ENCODE data around the gene OPA3. TPM values are rescaled to one million over a fixed set of nuclear protein-coding genes. Genes with fewer than 3 reads are reported as not detected.

The OPA3 gene
- total RNA-seq, 4 donors from 2014 or later, result 5.4 to 30.8 (median 17.0) TPM

GRCh38 chr19:45517641-45518468 lies 66.7 kb downstream of the OPA3 start:
- Histone ChIP-seq H3K36me3 (peaks cover 15 to 28% of the 10 kb centered on the region in 2 donors), H3K9me3 (no peaks in the 10 kb centered on the region), H3K27me3 (no peaks in the 10 kb centered on the region), H3K4me1 (peaks cover 11 to 21% of the 10 kb centered on the region in 2 donors), H3K27ac (no peak overlapping the region), H3K4me3 (replicated peaks in 1 of 3) (no peak overlapping the region)
- 93 to 94% methylated on average over 39 to 41 of the region's 50 CpGs for WGBS, 2 donors
- intact Hi-C loops (cut with DNase I), result no loop called here
- TF ChIP-seq POLR2A (IDR thresholded peaks at IDR 0.05), result no peak
- TF ChIP-seq, protein P1, sequence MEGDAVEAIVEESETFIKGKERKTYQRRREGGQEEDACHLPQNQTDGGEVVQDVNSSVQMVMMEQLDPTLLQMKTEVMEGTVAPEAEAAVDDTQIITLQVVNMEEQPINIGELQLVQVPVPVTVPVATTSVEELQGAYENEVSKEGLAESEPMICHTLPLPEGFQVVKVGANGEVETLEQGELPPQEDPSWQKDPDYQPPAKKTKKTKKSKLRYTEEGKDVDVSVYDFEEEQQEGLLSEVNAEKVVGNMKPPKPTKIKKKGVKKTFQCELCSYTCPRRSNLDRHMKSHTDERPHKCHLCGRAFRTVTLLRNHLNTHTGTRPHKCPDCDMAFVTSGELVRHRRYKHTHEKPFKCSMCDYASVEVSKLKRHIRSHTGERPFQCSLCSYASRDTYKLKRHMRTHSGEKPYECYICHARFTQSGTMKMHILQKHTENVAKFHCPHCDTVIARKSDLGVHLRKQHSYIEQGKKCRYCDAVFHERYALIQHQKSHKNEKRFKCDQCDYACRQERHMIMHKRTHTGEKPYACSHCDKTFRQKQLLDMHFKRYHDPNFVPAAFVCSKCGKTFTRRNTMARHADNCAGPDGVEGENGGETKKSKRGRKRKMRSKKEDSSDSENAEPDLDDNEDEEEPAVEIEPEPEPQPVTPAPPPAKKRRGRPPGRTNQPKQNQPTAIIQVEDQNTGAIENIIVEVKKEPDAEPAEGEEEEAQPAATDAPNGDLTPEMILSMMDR (IDR thresholded peaks at IDR 0.05), result no peak
- no peak for DNase-seq

DNA sequence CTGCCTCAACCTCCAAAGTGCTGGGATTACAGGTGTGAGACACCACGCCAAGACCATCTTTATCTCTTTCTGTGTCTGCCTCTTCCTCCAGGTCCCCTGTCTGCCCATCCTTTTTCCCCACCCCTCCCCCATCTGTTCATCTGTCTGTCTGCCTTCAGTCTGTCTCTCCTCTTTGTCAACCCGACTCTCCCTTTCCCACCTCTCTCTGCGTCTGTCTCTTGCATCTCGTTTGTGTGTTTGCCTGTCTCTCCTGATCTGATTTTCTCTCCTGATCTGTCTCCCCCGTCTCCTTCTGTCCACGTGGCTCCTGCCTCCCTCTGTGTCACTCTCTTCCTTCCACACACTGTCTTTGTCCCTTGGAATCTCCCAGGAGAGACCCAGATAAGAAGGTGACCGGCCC lies 67.4 kb downstream of the OPA3 start:
- DNase-seq, result no peak
- Histone ChIP-seq H3K36me3 (peaks cover 14 to 23% of the 10 kb centered on the region in 2 donors), H3K4me3 (replicated peaks in 1 of 3) (no peak overlapping the region), H3K27ac (no peak overlapping the region), H3K9me3 (no peaks in the 10 kb centered on the region), H3K4me1 (peaks cover 11 to 23% of the 10 kb centered on the region in 2 donors), H3K27me3 (no peaks in the 10 kb centered on the region)
- WGBS, 2 donors, result 67 to 70% methylated on average over 7 of the region's 7 CpGs
- TF ChIP-seq, protein P1 (IDR thresholded peaks at IDR 0.05), result no peak
- no peak for TF ChIP-seq POLR2A (IDR thresholded peaks at IDR 0.05)
- intact Hi-C loops (cut with DNase I), result no loop called here

- peaks cover 11 to 23% of the 10 kb centered on the region in 2 donors for H3K4me1 ChIP-seq
- no peak overlapping the region for H3K4me3 ChIP-seq (replicated peaks in 1 of 3)
- no peak for DNase-seq
- no peaks in the 10 kb centered on the region for H3K9me3 ChIP-seq
- no peaks in the 10 kb centered on the region for H3K27me3 ChIP-seq
- H3K36me3 ChIP-seq, result peaks cover 9 to 20% of the 10 kb centered on the region in 2 donors
- peak overlapping the region in 1 of 3 donors; percentile 22 for H3K27ac ChIP-seq
- TF ChIP-seq, protein P1 (IDR thresholded peaks at IDR 0.05), result no peak
- TF ChIP-seq POLR2A (IDR thresholded peaks at IDR 0.05), result no peak
- WGBS, 2 donors, result 89 to 92% methylated on average over 6 to 9 of the region's 9 CpGs
- intact Hi-C loops (cut with DNase I), result no loop called here
These were observed 68.7 kb downstream of the OPA3 start for GRCh38 chr19:45515807-45516401.

DNA sequence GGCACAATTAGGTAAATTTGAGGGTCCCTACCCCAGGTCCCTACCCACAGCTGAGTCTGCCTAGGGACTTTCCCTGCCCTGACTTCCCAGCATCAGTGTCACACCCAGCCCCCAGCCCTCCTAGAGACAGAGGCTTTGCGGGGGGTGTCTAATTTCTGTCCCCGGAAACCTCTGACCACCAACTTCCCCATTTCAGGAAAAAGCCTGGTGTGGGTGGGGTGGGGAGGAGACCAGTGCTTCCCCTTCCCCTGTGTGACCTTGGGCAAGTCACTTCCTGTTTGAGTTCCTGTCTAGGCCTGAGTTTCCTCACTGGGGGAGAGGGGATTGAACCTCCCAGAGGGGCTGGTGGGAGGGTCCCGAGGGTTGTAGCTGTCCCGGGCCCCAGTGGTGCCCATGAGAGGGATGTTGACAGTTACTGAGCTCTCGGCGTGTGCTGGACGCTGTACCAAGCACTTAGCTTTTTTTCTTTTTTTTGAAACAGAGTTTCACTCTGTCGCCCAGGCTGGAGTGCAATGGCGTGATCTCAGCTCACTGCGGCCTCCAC lies 69.4 kb downstream of the OPA3 start:
- Histone ChIP-seq H3K27ac (peak overlapping the region in 2 of 3 donors; percentile 32 to 41), H3K4me1 (peaks cover 11 to 23% of the 10 kb centered on the region in 2 donors), H3K36me3 (peaks cover 9 to 14% of the 10 kb centered on the region in 2 donors), H3K27me3 (no peaks in the 10 kb centered on the region), H3K9me3 (no peaks in the 10 kb centered on the region), H3K4me3 (replicated peaks in 1 of 3) (no peak overlapping the region)
- no peak for DNase-seq
- intact Hi-C loops (cut with DNase I), result no loop called here
- TF ChIP-seq, protein P1 (IDR thresholded peaks at IDR 0.05), result no peak
- no peak for TF ChIP-seq POLR2A (IDR thresholded peaks at IDR 0.05)
- WGBS, 2 donors, result 87 to 91% methylated on average over 8 to 10 of the region's 10 CpGs
